GM19452 (cell line): ENCODE data around the gene CANT1.
"Not testable (repeated sequence)": the region's sequence is repeated elsewhere in the genome, so short reads cannot be mapped to it uniquely, and the experiment has no call there.

Experiments used
- ATAC-seq: cut with Tn5 transposase; IDR thresholded peaks from one replicate; pipeline ENCODE4 v1.9.1; 2021; ENCODE audit not compliant: unreplicated experiment

The CANT1 gene

DNA sequence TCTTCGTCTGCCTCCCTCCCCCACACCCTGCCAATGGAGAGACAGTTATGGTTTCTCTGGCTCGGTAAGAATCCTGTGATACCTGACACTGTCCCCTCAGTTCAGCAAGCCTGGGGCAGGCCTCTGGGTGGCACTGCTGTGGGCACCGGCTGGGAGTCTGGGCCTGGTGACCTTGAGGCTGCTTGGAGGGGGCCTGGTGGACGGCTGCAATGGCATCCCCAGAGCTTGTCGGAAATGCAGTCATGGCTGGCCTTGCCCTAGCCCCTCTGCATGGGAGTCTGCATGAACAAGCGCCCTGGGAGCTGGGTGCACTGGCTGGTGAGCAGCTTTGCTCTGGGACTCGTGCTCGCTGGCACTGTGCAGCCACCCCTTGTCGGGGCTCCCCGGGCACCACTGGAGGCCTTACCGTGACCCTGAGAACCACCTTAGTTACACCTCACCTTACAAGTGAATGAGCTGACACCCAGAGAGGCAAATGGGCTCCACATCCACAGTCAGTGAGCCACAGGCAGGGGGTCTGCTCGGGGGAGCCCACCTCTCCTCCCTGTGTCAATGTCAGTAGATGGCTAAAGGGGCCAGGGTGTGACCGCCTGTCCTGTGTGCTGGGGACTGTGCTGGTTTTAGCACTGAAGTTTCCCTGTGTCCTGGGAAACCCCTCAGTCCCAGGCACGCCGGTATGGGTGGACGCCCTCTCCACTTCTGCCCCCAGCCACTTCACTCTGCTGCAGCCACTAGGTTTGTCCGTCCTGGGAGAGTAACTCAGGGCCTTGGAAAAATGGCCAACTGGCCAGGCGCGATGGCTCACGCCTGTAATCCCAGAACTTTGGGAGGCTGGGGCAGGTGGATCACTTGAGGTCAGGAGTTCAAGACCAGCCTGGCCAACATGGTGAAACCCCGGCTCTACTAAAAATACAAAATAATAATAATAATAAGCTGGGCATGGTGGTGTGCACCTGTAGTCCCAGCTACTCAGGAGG lies 31.3 kb downstream of the CANT1 start:
- ATAC-seq: no peak

DNA sequence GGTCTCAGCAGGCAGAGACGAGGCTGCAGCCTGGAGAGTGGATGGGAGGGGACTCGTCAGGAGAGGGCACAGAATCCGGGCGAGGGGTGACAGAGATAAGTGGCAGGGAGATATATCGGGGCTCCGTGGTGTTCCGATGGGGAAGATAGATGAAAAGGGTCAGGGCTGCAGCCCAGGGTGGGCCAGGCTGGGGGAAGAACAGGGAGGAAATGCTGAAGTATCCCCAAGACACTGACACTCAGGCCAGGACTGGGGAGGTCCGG lies 32.0 kb downstream of the CANT1 start:
- ATAC-seq: no peak

DNA sequence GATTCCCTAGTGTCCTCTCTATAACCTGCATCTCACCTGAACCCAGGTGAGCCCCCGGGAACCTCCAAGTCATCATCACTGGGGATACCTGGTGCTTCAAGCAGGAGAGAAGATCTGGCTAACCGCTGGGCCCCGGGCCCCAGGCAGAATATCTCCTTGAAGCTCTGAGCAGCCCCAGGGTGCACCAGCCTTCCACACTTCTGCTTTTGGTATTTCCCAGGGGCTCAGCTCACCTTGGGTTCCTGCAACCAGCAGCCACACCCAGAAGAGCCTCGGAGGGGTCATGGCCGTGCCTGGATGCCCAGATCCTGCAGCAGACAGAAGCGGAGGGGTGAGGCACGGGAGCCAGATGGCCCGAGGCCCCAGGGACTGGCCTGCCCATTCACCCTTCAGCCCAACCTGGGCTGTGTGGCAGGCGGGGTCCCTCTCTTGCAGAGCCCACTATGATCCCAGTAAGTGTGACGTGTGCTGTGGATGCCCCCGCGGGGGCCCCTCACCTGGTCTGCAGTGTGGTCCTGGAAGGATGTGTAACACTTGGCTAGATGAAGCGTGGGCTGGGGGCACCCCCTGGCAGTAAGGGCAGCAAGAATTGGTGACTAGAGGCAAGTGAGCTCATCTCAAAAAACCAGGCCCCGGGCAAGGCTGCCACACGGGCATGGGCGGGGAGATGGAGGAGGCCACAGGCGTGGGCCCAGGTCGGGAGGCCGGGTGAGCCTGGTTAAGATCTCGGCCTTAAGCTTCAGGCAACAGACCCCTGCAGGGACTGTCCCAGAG lies 32.5 kb downstream of the CANT1 start:
- ATAC-seq: no peak

DNA sequence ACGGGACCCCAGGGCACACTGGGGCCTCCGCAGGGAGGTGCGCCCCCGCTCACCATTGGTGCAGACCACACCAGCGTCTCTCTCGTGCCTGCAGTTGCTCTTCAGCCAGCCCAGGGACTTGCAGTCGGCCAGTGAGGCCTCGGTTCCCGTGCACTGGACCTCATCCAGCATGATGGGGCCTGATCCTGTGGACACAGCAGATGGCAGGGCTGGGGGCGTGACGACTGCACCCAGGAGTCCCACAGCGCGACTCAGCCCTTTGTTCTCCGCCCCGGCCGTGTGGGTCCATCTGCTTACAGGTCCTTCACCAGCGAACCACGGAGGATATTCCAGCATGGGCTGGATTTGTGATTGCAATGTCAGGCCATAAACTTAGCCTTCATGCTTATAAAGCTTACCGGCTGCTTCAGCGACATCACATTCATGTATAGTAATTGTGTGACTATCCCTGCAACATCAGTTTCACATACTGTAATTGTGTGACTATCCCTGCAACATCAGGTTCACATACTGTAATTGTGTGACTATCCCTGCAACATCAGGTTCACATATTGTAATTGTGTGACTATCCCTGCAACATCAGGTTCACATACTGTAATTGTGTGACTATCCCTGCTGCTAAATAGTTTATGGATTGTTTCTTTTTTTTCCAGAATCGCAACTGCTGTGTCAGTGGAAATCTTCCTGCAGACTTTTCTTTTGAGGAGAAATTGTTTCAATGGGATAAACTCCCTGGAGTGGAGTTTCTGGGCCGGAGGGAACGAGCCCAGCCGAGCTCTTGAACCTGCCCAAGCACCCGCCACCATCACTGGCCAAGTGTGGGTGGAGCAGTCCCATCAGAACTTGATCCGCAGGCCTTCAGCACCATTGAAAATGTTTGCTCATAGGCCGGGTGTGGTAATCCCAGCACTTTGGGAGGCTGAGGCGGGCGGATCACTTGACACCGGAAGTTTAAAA lies 34.7 kb downstream of the CANT1 start:
- no peak for ATAC-seq

DNA sequence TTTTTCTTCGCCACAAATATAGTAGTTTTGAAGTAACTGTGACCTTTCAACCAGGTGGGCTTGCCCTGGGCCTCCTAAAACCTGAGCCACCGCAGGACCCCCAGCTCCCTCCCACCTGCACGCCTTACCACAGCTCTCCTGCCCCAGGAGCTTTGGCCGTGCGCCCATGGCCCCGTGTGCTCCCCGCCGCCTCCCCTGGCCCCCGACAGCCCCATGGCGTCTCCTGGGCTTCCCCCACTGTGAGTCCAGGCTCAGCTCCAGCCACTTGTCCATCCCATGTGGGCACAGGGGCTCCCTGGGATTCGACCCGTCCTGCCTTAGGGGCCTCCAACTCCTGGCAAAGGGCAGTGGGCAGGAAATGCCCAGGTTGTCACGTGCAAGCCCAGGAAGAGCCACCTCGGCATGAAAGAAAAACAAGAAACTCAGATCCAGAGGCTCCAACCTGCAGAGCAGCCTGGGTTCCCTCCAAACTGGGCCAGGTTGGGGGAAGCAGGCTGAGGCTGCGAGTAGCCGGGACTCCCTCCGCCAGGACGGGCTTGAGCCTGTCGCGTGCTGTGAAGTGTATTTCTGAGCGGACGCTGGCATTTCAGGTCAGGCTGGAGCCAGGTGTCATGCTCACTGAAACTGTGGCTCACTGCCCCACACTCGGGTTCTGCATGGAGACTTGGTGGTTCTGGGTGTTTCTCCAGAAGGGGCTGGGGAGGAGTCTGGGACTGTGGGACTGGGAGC lies 35.6 kb downstream of the CANT1 start:
- no peak for ATAC-seq

DNA sequence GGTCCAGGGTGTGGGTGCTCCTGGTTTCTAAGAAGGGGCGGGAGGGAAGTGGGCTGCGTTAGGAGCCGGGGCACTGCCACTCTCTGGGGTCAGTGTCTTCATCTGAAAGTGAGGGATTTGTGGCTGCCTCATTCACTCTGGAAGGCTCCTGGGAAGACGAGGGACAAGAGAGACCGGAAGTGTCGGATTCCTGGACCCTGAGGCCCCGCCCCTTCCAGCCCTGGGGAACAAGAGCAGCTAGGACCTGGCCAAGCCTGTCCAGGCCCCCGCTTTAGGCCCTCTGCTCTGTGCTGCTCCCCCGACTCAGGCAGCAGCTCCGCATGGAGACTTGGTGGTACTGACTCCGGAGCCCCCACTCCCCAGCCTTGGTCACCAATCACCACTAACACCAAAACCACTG lies 36.4 kb downstream of the CANT1 start:
- ATAC-seq: no peak

DNA sequence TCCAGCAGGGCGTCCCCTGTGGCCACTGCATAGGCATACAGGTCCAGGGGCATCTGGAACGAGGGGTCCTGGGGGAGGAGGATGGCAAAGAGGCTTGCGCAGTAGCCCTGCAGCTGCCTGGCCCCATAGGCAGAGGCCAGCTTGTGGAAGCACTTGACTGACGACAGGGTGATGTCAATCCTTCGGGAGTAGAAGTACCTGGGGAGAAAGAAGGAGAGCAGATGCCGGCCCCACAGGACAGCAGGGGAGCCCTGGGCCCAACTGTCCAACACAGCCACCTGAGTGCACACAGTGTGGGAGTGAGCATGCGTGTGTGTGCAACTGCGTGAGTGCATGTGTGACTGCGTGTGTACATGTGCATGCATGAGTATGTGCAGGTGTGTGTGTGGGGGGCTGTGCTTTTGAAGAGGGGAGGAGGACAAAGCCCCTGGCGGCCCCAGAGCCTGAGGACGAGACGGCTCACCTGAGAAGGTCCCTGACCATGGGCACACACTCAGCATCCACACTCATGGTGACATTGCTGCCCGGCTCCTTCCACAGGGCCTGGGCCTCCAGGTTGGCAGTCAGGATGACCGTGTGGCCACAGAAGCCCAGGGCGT lies 37.0 kb downstream of the CANT1 start:
- no peak for ATAC-seq

DNA sequence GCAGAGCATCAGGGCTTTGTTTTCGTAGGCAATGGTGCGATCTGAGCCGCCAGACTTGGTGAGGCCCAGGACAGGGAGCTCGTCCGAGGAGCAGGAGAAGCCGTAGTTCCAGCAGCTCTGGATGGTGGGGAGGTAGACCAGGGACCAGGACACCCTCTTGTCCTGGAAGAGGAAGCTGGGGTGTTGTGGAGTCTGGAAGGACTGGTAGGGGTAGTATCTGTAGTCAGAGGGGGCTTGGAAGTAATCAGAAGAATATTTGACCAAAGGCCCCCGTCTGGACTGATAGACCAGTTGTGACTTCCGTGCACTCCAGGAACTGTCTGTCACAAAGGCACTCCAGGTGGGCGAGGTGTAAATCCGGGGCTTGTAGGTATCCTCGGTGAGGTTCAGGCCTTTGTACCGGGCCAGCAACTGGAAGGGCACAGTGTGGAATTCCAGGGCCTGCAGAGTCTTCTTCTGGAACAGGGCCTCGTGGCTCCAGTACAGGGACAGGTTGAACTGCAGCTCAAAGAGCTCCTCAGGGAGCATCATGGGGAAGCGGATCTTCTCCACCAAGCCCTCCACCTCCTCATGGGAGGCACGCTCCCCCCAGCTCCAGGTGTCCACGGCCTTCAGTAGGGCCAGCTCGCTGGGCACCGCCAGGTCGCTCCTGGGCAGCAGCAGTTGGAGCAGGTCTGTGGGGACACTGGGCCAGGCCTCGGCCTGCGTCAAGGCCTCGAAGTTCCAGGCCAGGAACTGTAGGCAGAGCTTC lies 37.6 kb downstream of the CANT1 start:
- no peak for ATAC-seq

DNA sequence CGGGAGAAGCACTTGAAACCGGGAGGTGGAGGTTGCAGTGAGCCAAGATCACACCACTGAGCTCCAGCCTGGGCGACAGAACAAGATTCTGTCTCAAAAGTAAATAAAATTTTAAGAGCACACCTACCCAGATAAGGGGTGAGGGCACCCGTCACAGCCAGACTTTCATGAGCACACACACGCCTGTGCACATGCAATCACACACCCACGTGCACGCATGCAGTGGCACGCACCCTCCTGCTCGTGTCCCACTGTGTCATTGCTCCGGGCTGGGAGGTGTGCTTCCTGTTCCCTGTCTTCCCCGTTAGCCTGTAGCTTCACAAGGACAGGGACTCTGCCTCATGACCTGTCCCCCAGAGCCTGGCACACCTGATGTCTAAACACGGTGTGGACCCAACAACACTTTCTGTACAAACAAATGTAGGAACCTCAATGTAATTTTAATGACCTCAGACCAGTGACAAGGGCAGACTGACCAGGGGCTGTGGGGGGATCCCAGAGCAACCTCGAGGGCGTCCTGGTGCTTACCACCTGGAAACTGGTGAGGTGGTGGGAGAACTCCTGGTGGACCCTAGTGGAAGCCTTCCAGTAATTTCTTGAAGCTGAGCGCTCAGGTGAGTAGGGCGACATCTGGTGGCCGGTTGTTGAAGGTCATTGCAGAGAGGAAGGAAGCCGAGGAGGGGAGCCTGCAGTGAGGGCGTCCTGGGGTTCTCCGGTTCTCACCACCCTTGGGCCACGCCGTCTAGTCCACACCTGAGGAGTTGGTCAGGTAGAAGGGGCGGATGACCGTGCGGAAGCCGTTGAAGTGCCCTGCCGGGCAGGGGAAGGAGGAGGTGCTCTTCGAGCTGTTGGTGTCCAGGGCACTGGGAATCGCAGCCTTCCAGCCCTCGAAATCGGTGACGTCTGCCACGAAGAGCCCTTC lies 38.5 kb downstream of the CANT1 start:
- ATAC-seq: no peak

DNA sequence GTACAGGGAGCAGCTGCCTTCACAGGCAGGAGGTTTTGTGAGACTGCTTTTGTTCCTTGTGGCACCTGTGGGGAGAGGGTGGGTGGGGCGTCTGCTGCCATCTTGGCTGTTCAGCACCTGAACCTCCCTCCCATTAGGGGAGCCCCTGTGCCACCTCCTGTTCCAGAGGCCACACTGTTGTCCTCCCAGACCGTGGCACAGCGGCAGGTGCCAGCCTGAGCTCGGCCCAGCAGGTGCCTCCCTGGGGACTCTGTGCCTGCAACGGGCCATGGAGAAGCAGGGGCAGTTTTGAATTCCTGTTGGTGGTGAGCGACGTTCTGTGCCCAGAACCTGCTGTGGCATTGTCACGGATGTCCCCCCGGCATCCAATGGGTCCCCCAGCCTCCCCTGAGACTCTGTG lies 39.7 kb downstream of the CANT1 start:
- no peak for ATAC-seq

DNA sequence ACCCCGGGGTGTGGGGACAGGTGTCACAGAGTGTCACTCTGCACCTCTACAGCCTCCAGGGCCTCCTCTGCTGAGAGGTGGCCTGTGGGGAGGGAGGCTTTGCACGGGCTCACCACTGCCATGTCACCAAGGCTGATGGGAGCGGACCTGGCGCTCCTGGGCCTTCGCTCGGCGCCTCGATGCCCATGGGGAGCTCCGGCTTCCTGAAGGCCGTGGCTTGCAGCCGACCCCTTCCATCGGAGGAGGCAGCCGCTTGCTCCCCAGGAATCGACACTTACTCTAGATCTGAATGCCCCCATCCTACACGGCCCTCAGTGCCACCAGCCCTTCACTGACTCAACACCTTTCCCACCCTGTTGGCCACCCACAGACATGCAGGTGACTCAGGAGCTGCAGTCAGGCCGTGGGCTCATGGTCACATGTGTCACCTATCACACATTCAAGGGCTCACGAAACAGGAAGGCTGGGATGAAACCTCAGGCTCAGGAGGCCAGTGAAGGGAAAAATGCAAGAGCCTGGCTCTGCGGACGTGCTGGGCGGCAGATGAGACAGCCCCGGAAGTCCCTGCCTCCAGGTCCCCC lies 41.7 kb downstream of the CANT1 start:
- ATAC-seq: no peak

DNA sequence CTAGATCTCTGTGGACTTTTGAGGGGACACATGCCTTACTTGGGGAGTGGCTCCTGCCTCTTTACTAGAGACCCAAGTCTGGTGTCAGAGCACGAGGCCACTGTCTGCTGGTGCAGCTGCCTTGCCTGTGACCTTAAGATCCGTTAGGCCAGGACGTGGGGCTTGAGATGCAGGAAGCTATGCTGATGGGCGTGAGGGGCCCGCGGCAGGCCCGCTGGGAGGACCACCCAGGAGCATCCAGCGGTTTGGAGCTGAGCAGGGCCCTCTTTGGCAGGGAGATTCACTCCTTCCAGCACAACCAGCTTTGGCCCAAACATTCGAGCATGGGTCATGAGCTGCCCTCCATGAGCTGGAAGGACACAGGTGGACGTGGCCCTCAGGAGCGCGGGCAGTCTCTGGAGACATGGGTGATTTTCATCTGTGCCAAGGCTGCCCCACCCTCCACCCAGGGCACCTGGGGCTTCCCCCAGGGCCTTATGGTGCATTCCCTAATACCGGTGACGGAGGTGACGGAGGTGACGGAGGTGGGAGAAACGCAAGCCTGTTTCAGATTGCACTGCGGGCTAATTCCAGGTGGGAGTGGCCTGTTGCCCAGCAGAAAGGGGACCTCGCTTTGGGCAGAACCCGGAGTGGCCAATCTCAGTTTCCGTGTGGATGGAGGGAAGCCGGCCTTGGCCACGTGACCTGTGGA lies 42.5 kb downstream of the CANT1 start:
- no peak for ATAC-seq

DNA sequence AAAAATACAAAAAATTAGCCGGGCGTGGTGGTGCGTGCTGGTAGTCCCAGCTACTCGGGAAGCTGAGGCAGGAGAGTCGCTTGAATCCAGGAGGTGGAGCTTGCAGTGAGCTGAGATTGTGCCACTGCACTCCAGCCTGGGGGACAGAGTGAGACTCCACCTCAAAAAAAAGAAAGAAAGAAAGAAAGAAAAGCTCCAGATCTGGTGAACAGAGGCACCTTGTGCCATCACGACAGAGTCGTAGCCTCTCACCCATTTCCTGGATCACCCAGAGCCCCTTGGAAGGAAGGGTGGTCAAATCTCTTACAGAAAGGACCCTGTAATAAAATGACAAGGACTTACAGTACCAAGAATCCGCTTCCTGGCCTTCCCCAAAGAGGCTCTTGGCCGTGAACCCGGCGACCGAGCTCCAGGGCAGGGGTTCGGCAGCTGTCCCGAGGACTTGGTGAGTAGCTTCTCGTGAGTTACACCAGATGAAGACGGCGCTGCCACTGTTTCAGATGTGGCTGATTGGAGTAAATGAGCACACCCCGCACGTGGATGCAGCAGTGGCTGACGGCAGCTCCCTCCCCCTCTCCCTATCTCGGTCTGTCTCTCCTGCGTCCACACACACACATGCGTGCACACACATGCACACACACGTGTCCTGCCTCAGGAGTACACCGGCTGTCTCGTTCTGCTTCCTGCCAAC lies 43.3 kb downstream of the CANT1 start:
- ATAC-seq: no peak

DNA sequence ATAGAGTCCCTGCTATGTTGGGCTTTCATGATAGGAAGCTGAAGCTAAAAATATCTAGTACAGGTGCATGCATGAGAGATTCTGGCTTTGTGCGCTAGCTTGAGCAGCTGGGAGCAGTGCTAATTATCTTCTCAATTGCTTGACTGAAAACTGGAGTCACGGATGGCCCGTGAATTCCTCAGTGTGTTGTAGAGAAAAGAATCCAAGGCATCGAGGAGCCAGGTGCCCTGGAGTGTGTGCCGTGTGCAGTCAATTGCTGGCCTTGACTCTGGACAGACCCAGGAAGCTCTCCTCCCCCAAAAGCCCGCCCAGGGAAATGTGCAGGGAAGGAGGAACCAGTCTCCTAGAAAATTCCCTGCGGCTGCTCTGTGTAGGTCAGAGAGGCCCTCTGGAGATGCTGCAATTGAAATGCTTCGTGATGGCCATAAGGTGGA lies 44.1 kb downstream of the CANT1 start:
- ATAC-seq: no peak

DNA sequence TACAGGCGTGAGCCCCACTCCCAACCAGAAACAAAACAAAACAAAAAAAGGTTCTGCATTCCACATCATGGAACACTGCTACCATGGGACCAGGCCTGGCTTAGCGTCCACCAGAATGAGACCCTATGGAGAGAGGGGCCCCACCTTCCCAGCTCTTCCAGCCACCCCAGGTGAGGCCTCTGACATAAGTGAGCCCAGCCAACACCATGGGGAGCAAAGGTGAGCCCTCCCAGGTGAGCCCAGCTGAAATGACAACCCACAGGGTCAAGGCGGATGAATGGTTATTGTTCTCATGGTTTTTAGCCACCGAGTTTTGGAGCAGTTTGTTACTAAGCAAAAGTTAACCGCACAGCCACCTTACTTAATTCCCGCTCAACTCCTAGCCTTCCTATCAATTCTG lies 46.2 kb downstream of the CANT1 start:
- no peak for ATAC-seq

DNA sequence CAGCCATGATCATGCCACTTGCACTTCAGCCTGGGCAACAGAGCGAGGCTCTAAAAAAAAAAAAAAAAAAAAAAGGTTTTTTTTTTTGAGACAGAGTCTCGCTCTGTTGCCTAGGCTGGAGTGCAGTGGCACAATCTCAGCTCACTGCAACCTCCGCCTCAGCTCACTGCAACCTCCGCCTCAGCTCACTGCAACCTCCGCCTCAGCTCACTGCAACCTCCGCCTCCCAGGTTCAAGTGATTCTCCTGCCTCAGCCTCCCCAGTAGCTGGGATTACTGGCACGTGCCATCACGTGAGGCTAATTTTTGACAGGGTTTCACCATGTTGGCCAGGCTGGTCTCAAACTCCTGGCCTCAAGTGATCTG lies 46.6 kb downstream of the CANT1 start:
- ATAC-seq: not testable (repeated sequence)
